ENCODE data around the gene TAC1. TPM values are rescaled to one million over a fixed set of nuclear protein-coding genes. Genes with fewer than 3 reads are reported as not detected.

The TAC1 gene
- total RNA-seq, 1 donor from 2014 or later, result 0.84 TPM

DNA sequence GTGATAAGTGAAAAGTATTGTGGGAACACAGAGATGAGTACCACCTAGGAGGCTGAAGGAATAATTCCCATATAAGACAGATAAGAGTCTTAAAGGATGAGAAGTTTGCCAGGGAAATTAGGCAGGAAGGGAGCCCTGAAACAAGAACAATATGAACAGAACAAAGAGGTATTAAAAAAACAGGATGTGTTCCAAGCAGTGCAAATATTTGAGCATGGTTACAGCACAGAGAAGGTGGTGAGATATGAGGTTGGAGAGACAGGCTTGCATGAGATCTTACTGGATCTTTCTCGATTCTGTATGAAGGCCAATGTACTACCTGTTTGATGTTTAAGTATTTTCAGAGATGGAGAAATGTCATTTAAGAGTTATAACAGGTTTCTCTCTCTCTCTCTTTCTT is 20.3 kb downstream of the TAC1 start:
- DNase-seq (ENCODE audit: low spot score), result no peak
- no peaks in the 10 kb centered on the region for H3K9me3 Mint-ChIP-seq
- no peaks in the 10 kb centered on the region for H3K9me3 ChIP-seq (ENCODE audit: low read depth)
- no peak overlapping the region for H3K27ac Mint-ChIP-seq
- H3K27me3 ChIP-seq, result no peaks in the 10 kb centered on the region
- no peaks in the 10 kb centered on the region for H3K36me3 ChIP-seq
- peaks cover 2% of the 10 kb centered on the region for H3K4me1 Mint-ChIP-seq
- H3K4me3 Mint-ChIP-seq, result no peak overlapping the region
- H4K20me1 ChIP-seq (ENCODE audit: low read depth), result no peaks in the 10 kb centered on the region
- no peaks in the 10 kb centered on the region for H3K79me2 ChIP-seq (ENCODE audit: low read depth)
- H3K36me3 Mint-ChIP-seq, result no peaks in the 10 kb centered on the region
- TF ChIP-seq EZH2 (IDR thresholded peaks at IDR 0.05), result no peak
- TF ChIP-seq, protein P1, sequence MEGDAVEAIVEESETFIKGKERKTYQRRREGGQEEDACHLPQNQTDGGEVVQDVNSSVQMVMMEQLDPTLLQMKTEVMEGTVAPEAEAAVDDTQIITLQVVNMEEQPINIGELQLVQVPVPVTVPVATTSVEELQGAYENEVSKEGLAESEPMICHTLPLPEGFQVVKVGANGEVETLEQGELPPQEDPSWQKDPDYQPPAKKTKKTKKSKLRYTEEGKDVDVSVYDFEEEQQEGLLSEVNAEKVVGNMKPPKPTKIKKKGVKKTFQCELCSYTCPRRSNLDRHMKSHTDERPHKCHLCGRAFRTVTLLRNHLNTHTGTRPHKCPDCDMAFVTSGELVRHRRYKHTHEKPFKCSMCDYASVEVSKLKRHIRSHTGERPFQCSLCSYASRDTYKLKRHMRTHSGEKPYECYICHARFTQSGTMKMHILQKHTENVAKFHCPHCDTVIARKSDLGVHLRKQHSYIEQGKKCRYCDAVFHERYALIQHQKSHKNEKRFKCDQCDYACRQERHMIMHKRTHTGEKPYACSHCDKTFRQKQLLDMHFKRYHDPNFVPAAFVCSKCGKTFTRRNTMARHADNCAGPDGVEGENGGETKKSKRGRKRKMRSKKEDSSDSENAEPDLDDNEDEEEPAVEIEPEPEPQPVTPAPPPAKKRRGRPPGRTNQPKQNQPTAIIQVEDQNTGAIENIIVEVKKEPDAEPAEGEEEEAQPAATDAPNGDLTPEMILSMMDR (IDR thresholded peaks at IDR 0.05), result no peak
- no peak for TF ChIP-seq EZH2phosphoT487 (IDR thresholded peaks at IDR 0.05)
- H3K9ac ChIP-seq, result no peak overlapping the region
- H3K4me2 ChIP-seq, result no peak overlapping the region
- H3F3A ChIP-seq (ENCODE audit: low read depth), result no peaks in the 10 kb centered on the region
- H3K27me3 Mint-ChIP-seq (ENCODE audit: insufficient read depth, low read depth), result no peaks in the 10 kb centered on the region
- H3K27ac ChIP-seq, result no peak overlapping the region
- no peak overlapping the region for H3K4me3 ChIP-seq
- no peak overlapping the region for H2AFZ ChIP-seq (replicated peaks)
- H3K4me1 ChIP-seq, result no peaks in the 10 kb centered on the region

DNA sequence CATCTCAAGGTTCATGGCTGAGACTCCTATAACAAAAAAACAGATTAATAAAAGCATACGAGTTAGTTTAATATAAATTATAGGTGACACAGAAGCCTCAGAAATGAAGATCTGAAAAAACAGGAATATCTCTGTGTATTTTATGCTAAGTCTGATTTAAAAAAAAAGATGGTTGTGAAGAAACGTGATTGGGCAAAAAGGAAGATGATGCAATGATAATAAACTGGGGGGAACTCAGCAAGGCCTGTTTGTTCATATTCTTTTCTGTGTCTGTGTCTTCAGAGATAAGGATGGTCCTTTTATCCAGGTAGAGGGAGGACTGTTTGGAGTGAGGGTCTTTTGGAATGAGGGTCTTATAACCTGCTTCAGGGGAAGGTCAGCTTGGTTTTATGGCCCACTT is 25.9 kb downstream of the TAC1 start:
- Histone ChIP-seq H3K4me1 (no peaks in the 10 kb centered on the region), H3K9me3 (ENCODE audit: low read depth) (no peaks in the 10 kb centered on the region), H2AFZ (replicated peaks) (no peak overlapping the region), H3K4me3 (no peak overlapping the region), H3K27ac (no peak overlapping the region), H3F3A (ENCODE audit: low read depth) (no peaks in the 10 kb centered on the region), H3K4me2 (no peak overlapping the region), H3K79me2 (ENCODE audit: low read depth) (no peaks in the 10 kb centered on the region), H4K20me1 (ENCODE audit: low read depth) (no peaks in the 10 kb centered on the region), H3K27me3 (no peaks in the 10 kb centered on the region), H3K9ac (no peak overlapping the region), H3K36me3 (no peaks in the 10 kb centered on the region)
- TF ChIP-seq EZH2 (IDR thresholded peaks at IDR 0.05), result no peak
- TF ChIP-seq, protein P1 (IDR thresholded peaks at IDR 0.05), result no peak
- TF ChIP-seq EZH2phosphoT487 (IDR thresholded peaks at IDR 0.05), result no peak
- Mint-ChIP-seq H3K4me1 (no peaks in the 10 kb centered on the region), H3K27me3 (ENCODE audit: insufficient read depth, low read depth) (peaks cover 2% of the 10 kb centered on the region), H3K4me3 (no peak overlapping the region), H3K27ac (no peak overlapping the region), H3K36me3 (no peaks in the 10 kb centered on the region), H3K9me3 (no peaks in the 10 kb centered on the region)
- DNase-seq (ENCODE audit: low spot score), result no peak

DNA sequence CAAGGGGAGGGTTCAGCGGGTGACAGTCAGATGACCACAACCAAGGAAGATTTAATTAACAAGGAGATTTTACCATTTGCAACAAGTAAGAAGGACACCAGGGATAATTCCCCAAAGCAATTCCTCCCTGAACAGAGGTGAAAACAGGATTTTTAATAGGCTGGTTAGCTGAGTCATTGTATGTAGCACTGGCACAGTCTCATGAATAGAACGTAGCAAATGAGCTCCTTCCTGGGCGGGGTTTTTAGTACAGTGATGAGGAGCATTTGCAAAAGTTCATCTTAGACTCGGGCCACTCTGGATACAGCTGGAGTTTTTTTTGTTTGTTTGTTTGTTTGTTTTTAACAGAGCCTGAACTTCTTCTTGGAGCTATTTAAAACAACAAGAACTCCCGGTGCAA is 39.0 kb downstream of the TAC1 start:
- H3K9me3 ChIP-seq (ENCODE audit: low read depth), result no peaks in the 10 kb centered on the region
- no peak overlapping the region for H2AFZ ChIP-seq (replicated peaks)
- Mint-ChIP-seq H3K36me3 (no peaks in the 10 kb centered on the region), H3K27me3 (ENCODE audit: insufficient read depth, low read depth) (no peaks in the 10 kb centered on the region), H3K27ac (no peak overlapping the region), H3K4me1 (no peaks in the 10 kb centered on the region), H3K9me3 (no peaks in the 10 kb centered on the region), H3K4me3 (no peak overlapping the region)
- no peaks in the 10 kb centered on the region for H4K20me1 ChIP-seq (ENCODE audit: low read depth)
- H3K4me1 ChIP-seq, result no peaks in the 10 kb centered on the region
- no peaks in the 10 kb centered on the region for H3F3A ChIP-seq (ENCODE audit: low read depth)
- H3K9ac ChIP-seq, result no peak overlapping the region
- no peak overlapping the region for H3K27ac ChIP-seq
- TF ChIP-seq, protein P1 (IDR thresholded peaks at IDR 0.05), result no peak
- TF ChIP-seq EZH2 (IDR thresholded peaks at IDR 0.05) (no peak), EZH2phosphoT487 (IDR thresholded peaks at IDR 0.05) (no peak)
- H3K79me2 ChIP-seq (ENCODE audit: low read depth), result no peaks in the 10 kb centered on the region
- no peak overlapping the region for H3K4me3 ChIP-seq
- no peak for DNase-seq (ENCODE audit: low spot score)
- no peaks in the 10 kb centered on the region for H3K36me3 ChIP-seq
- H3K27me3 ChIP-seq, result no peaks in the 10 kb centered on the region
- no peak overlapping the region for H3K4me2 ChIP-seq

Measured in neural progenitor cell (in vitro differentiated cells).